Osteoblast (primary cell): ENCODE measurements around the gene DEPDC4. TPM values are rescaled to one million over a fixed set of nuclear protein-coding genes. Genes with fewer than 3 reads are reported as not detected.
"Not testable (repeated sequence)": the region's sequence is repeated elsewhere in the genome, so short reads cannot be mapped to it uniquely, and the experiment has no call there.

Experiments used
- DNase-seq: peaks from one replicate; pipeline ENCODE4 v3.0.0; 2011; ENCODE audit warnings: low spot score, mixed read lengths; ENCODE audit not compliant: insufficient read length; ENCODE audit errors: missing footprints
- H2AFZ ChIP-seq: 2 replicates; pipeline ENCODE4 v1.6.0; 2011; ENCODE audit warnings: mild to moderate bottlenecking, low read length
- H3K27ac ChIP-seq: 2 replicates; pipeline ENCODE4 v1.5.1; 2011; ENCODE audit warnings: mild to moderate bottlenecking, low read depth, low read length, moderate library complexity
- H3K27me3 ChIP-seq: 2 replicates; pipeline ENCODE4 v1.6.0; 2012; ENCODE audit warnings: mild to moderate bottlenecking, control low read depth, inconsistent platforms, low read length, moderate library complexity; ENCODE audit not compliant: insufficient read depth
- H3K36me3 ChIP-seq: 2 replicates; pipeline ENCODE4 v1.5.1; 2011; ENCODE audit warnings: mild to moderate bottlenecking, low read length, control low read depth, moderate library complexity; ENCODE audit not compliant: insufficient read depth
- H3K4me1 ChIP-seq: 2 replicates; pipeline ENCODE4 v1.5.1; 2011; ENCODE audit warnings: mild to moderate bottlenecking, low read length, control low read depth, moderate library complexity; ENCODE audit not compliant: insufficient read depth
- H3K4me2 ChIP-seq: 2 replicates; pipeline ENCODE4 v1.6.0; 2011; ENCODE audit warnings: mild to moderate bottlenecking, low read length; ENCODE audit not compliant: insufficient read depth
- H3K4me3 ChIP-seq: fragments of 200-600 bp; sonication (generic); 3 replicates; pipeline ENCODE4 v1.5.1; 2012; ENCODE audit warnings: mild to moderate bottlenecking, low read length, inconsistent platforms; ENCODE audit not compliant: insufficient read depth
- H3K79me2 ChIP-seq: 2 replicates; pipeline ENCODE4 v1.6.0; 2012; ENCODE audit warnings: mild to moderate bottlenecking, low read length, control low read depth, inconsistent platforms; ENCODE audit not compliant: insufficient read depth
- H3K9me3 ChIP-seq: 2 replicates; pipeline ENCODE4 v1.5.1; 2011; ENCODE audit warnings: low read depth, low read length, control low read depth
- H4K20me1 ChIP-seq: 2 replicates; pipeline ENCODE4 v1.6.0; 2012; ENCODE audit warnings: mild to moderate bottlenecking, low read length, control low read depth; ENCODE audit not compliant: insufficient read depth
- CTCF ChIP-seq: IDR thresholded peaks from 2 replicates; pipeline ENCODE4 v1.5.1; 2011; ENCODE audit warnings: mild to moderate bottlenecking, low read depth, low read length, moderate library complexity; ENCODE audit errors: extremely low read depth
- total RNA-seq: library from RNA; depleted of rRNA; stranded (reverse); fragments of >200 nt; gene quantifications from 2 replicates; pipeline ENCODE4 v1.2.3, GENCODE V29; 2012

Gene DEPDC4
- total RNA-seq, 1 donor: 0.36 TPM

DNA sequence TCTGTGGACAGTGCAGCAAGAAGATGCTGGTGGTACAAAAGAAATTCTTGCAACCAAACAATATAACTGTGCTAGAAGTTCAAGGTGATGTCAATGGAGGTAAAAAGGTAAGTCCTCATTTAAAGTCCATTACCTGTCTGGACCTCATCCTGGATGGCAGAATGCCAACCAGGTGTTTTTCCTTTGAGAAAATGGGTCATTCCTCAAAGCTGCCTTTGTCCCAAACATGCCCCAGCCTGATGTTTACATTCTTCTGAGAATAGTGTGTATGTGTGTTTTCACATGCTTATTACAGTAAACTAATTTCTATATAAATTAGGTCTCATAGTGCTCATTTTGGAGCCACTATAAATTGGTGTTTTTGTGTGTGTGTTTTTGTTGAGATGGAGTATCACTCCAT, 41.4 kb downstream of the DEPDC4 start:
- Histone ChIP-seq H4K20me1 (no peaks in the 10 kb centered on the region), H3K27me3 (no peaks in the 10 kb centered on the region), H3K79me2 (no peaks in the 10 kb centered on the region), H3K27ac (no peak overlapping the region), H3K9me3 (no peaks in the 10 kb centered on the region), H3K4me3 (no peak overlapping the region), H2AFZ (no peak overlapping the region), H3K4me1 (no peaks in the 10 kb centered on the region), H3K4me2 (no peak overlapping the region), H3K36me3 (peaks cover 5% of the 10 kb centered on the region)
- no peak for TF ChIP-seq CTCF
- DNase-seq: no peak

GRCh38 chr12:100222173-100222572, 44.7 kb downstream of the DEPDC4 start:
- not testable (repeated sequence) for DNase-seq, H4K20me1 ChIP-seq, H3K4me2 ChIP-seq

GRCh38 chr12:100221523-100221922, 45.4 kb downstream of the DEPDC4 start:
- peaks cover 11% of the 10 kb centered on the region for H3K36me3 ChIP-seq
- no peak overlapping the region for H2AFZ ChIP-seq
- H3K4me1 ChIP-seq: no peaks in the 10 kb centered on the region

More at GRCh38 chr12:100222173-100222572, 44.7 kb downstream of the DEPDC4 start:
- H3K27me3 ChIP-seq, H3K4me1 ChIP-seq, H2AFZ ChIP-seq, H3K9me3 ChIP-seq, H3K79me2 ChIP-seq, H3K27ac ChIP-seq, H3K4me3 ChIP-seq: not testable (repeated sequence)
- H3K36me3 ChIP-seq: peaks cover 11% of the 10 kb centered on the region

DNA sequence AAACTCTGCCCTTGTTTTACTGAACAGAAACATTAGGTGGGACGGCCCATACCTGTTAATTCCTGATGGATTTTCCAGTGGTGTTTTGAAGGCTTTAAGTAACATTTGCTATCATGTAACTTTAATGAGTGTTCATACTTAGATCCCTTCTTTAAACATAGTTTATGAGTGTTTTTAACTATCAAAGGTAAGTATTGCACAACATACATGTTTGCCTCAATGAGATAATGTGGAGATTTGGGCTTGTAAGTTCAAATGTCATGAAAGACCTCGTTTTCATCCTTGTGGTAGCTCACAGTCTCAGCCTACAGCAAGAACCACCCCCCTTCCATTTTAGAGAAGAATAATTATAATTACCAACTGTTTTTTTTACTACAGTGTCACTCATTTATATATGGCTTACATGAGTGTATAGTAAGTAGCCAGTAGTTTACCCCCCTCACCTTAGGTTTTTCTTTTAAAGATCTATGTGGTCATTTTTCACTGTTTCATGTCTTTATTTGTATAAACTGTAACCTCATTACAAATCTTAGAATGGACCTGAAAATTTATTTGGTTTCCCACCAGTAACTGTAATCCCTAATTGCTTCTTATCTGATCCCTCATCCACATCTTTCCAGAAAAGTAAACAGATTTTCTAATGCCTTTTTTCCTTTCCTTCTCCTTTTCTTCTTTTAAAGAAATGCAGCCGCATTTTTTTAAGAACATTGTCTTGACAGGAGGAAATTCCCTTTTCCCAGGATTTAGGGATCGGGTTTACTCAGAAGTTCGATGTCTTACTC, 47.4 kb downstream of the DEPDC4 start:
- no peaks in the 10 kb centered on the region for H3K9me3 ChIP-seq
- no peak overlapping the region for H2AFZ ChIP-seq
- no peaks in the 10 kb centered on the region for H3K79me2 ChIP-seq
- H4K20me1 ChIP-seq: no peaks in the 10 kb centered on the region
- H3K27me3 ChIP-seq: no peaks in the 10 kb centered on the region
- no peaks in the 10 kb centered on the region for H3K4me1 ChIP-seq
- TF ChIP-seq CTCF: no peak
- no peak overlapping the region for H3K4me2 ChIP-seq
- no peak overlapping the region for H3K4me3 ChIP-seq
- peaks cover 16% of the 10 kb centered on the region for H3K36me3 ChIP-seq
- no peak overlapping the region for H3K27ac ChIP-seq
- DNase-seq: no peak

More at GRCh38 chr12:100221523-100221922, 45.4 kb downstream of the DEPDC4 start:
- Histone ChIP-seq H3K9me3 (no peaks in the 10 kb centered on the region), H3K4me2 (no peak overlapping the region), H3K27me3 (no peaks in the 10 kb centered on the region), H3K79me2 (no peaks in the 10 kb centered on the region), H3K27ac (no peak overlapping the region), H3K4me3 (no peak overlapping the region), H4K20me1 (no peaks in the 10 kb centered on the region)
- DNase-seq: no peak
- no peak for TF ChIP-seq CTCF
